HG03439 (cell line): ENCODE data around the gene SLC1A2.

Experiments
- ATAC-seq: cut with Tn5 transposase; IDR thresholded peaks from one replicate; pipeline ENCODE4 v1.9.1; 2021; ENCODE audit warnings: mild to moderate bottlenecking, moderate library complexity; ENCODE audit not compliant: unreplicated experiment

SLC1A2 gene

GRCh38 chr11:35419184-35419829 is at the start of gene SLC1A2:
Gene SLC1A2 (minus strand): TSS chr11:35419558. CDS start chr11:35418966, 592 bp downstream.
- no peak for ATAC-seq

- no peak for ATAC-seq
These were observed 46.7 kb upstream of the SLC1A2 start for GRCh38 chr11:35466058-35466457.

- ATAC-seq: no peak
These were observed 45.0 kb upstream of the SLC1A2 start for GRCh38 chr11:35464308-35464707.

- ATAC-seq: no peak
These were observed 44.0 kb upstream of the SLC1A2 start for GRCh38 chr11:35463331-35463751.

GRCh38 chr11:35461917-35462538 is 42.7 kb upstream of the SLC1A2 start:
- ATAC-seq: no peak

GRCh38 chr11:35459489-35459888 is 40.1 kb upstream of the SLC1A2 start:
- ATAC-seq: no peak

- no peak for ATAC-seq
These were observed 39.5 kb upstream of the SLC1A2 start for GRCh38 chr11:35458846-35459245.

- no peak for ATAC-seq
These were observed 35.0 kb upstream of the SLC1A2 start for GRCh38 chr11:35454362-35454761.

- ATAC-seq: no peak
These were observed 17.4 kb upstream of the SLC1A2 start for GRCh38 chr11:35436581-35437250.

- ATAC-seq: no peak
These were observed 14.2 kb upstream of the SLC1A2 start for GRCh38 chr11:35433588-35433987.

GRCh38 chr11:35432464-35432863 is 13.1 kb upstream of the SLC1A2 start:
- ATAC-seq: no peak

- no peak for ATAC-seq
These were observed 7.7 kb upstream of the SLC1A2 start for GRCh38 chr11:35427071-35427470.

GRCh38 chr11:35426351-35426750 is 7.0 kb upstream of the SLC1A2 start:
- no peak for ATAC-seq

GRCh38 chr11:35425603-35426212 is 6.3 kb upstream of the SLC1A2 start:
- ATAC-seq: no peak

- ATAC-seq: no peak
These were observed 5.0 kb upstream of the SLC1A2 start for GRCh38 chr11:35424157-35424940.

GRCh38 chr11:35420371-35420770 is 1.0 kb upstream of the SLC1A2 start:
- no peak for ATAC-seq

GRCh38 chr11:35419830-35420333 is 524 bp upstream of the SLC1A2 start:
- ATAC-seq: no peak

- ATAC-seq: no peak
These were observed 825 bp downstream of the SLC1A2 start for GRCh38 chr11:35418282-35419183.

GRCh38 chr11:35415487-35415886 is 3.9 kb downstream of the SLC1A2 start:
- ATAC-seq: no peak

- no peak for ATAC-seq
These were observed 4.6 kb downstream of the SLC1A2 start for GRCh38 chr11:35414776-35415175.
